Left lung (tissue), 10 donors: ENCODE data around the gene CSK. TPM values are rescaled to one million over a fixed set of nuclear protein-coding genes. Genes with fewer than 3 reads are reported as not detected.

Experiments used
- ATAC-seq: fragments of 200-7000 bp; cut with Tn5 transposase; one replicate; pipeline ENCODE4 v1.9.1; 2020; ENCODE audit warnings: moderate library complexity
- DNase-seq, 4 donors: peaks; one replicate each; pipeline ENCODE4 v3.0.0-alpha.2; 2013 to 2020
- H3K27ac ChIP-seq, 2 donors: fragments of 200-600 bp; sonication (generic) in 1 of 2; one replicate each; pipeline versions ENCODE4 v1.5.0 to v1.8.0; 2020 to 2021
- H3K27me3 ChIP-seq, 2 donors: fragments of 200-600 bp; sonication (generic) in 1 of 2; one replicate each; pipeline versions ENCODE4 v1.5.0 to v1.8.0; 2020 to 2021
- H3K36me3 ChIP-seq, 2 donors: fragments of 200-600 bp; sonication (generic) in 1 of 2; one replicate each; pipeline versions ENCODE4 v1.5.0 to v1.8.0; 2020 to 2021
- H3K4me1 ChIP-seq, 2 donors: fragments of 200-600 bp; one replicate each; pipeline ENCODE4 v1.8.0; 2021
- H3K4me3 ChIP-seq, 2 donors: fragments of 200-600 bp; sonication (generic) in 1 of 2; one replicate each; pipeline versions ENCODE4 v1.5.0 to v1.8.0; 2020 to 2021; ENCODE audit warnings: mild to moderate bottlenecking in 1 of 2
- H3K9me3 ChIP-seq, 2 donors: fragments of 200-600 bp; sonication (generic) in 1 of 2; one replicate each; pipeline versions ENCODE4 v1.5.0 to v1.8.0; 2020 to 2021
- CTCF ChIP-seq, 2 donors: fragments of 200-600 bp; sonication (generic) in 1 of 2; IDR thresholded peaks; one replicate each; pipeline versions ENCODE4 v1.5.0 to v1.8.0; 2021; ENCODE audit warnings: antibody characterized with exemption in 2 of 2
- intact Hi-C, 2 donors: fragments of 100-400 bp; cut with DNase I; formaldehyde crosslinking; loops; one replicate each; pipeline versions ENCODE4 v1.11.2 to v1.14.2; 2022
- polyA plus RNA-seq, 6 donors: library from polyadenylated mRNA; unstranded; fragments of 120-200 nt; gene quantifications; one replicate each; pipeline ENCODE4 v1.2.1, GENCODE V29; 2013; ENCODE audit not compliant: insufficient read length in 6 of 6
- total RNA-seq, 2 donors: library from RNA; stranded (reverse); fragmentation: NEBNext Ultra II Directional; extraction: Animal tissue kit (Norgen Biotek cat#: 25700); gene quantifications; one replicate each; pipeline ENCODE4 v1.2.1, GENCODE V29; 2021
- donor health status: DM: no; HTN: yes; CAD: no.
- donor health status: DM: no; HTN: no; CAD: no.

Gene CSK
- total and polyA plus RNA-seq, 8 donors: 41.5 to 101 (median 49.7) TPM

DNA sequence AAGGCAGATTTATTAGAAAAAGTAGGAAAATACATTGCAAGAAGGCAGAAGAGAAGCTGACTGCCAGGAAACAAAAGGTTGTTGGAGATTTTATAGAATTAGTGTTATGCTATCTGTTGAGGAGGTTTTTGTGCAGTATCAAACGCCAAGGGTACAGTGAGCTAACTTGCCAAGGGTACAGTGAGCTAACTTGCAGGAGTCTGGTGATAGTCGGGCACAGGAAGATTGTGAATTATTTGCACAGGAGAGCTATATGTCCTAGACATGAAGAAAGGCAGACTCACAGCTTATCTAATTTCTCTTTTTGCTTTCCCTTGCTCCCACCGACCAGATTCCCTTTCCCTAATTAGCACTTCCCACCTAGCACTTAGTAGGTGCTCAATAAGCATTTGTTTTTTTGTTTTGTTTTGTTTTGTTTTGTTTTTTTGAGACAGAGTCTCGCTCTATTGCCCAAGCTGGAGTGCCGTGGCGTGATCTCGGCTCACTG lies 2.7 kb upstream of the CSK start:
- Histone ChIP-seq H3K4me3 (no peak overlapping the region), H3K27ac (peak overlapping the region in 1 of 2 donors; percentile 91), H3K4me1 (peaks cover 30 to 89% of the 10 kb centered on the region in 2 donors), H3K36me3 (no peaks in the 10 kb centered on the region), H3K27me3 (no peaks in the 10 kb centered on the region), H3K9me3 (no peaks in the 10 kb centered on the region)
- DNase-seq: peak in 1 of 4 donors; percentile 74
- no peak for ATAC-seq
- intact Hi-C loops: no loop called here
- no peak for TF ChIP-seq CTCF (IDR thresholded peaks at IDR 0.05)

DNA sequence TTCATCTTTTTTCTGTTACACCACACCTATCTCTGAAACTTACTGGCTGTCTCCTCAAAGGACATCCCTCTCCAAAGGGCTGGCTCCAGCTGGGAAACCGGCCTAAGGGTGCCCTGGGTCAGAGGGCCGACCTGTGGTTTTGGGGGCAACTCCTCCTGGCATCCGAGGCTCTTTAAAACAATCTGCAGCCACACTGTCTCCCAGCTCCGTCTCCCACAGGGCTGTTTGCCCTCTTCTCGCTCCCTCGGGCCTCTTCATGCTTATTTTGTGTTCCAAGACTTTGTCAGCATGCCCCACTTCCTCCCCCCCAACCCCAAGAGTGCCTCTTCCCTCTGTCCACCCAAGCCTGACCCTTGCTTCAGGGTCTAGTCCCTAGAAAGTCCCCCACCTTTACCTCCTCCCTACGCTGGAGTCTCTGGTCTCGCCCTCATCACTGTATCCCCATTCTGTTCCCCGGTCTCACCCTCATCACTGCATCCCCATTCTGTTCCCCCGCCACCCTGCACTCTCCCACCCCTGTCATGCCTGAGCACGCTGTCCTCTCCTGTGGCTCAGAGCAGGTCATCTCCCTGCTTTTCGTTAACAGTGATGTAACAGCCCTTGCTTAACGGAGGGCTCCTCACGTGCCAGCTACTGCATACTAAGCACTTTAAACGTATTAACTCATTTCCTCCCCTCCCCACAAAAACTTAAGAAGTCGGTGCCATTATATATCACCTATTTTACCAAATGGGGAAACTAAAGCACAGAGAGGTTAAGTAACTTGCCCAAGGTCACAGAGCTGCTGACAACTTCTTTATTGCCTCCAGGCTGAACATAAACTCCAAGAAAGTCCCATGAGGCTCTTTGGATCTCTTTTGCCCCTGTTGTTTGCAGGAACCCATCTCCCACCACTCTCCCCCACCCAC lies 1.1 kb upstream of the CSK start:
- intact Hi-C loops: no loop called here
- peak in 2 of 4 donors; percentile 68 to 78 for DNase-seq
- no peaks in the 10 kb centered on the region for H3K27me3 ChIP-seq
- TF ChIP-seq CTCF (IDR thresholded peaks at IDR 0.05): no peak
- H3K27ac ChIP-seq: peak overlapping the region in 1 of 2 donors; percentile 91
- peaks cover 40 to 89% of the 10 kb centered on the region in 2 donors for H3K4me1 ChIP-seq
- no peaks in the 10 kb centered on the region for H3K9me3 ChIP-seq
- no peaks in the 10 kb centered on the region for H3K36me3 ChIP-seq
- H3K4me3 ChIP-seq: peak overlapping the region in 1 of 2 donors; percentile 85
- ATAC-seq: peak; percentile 3

DNA sequence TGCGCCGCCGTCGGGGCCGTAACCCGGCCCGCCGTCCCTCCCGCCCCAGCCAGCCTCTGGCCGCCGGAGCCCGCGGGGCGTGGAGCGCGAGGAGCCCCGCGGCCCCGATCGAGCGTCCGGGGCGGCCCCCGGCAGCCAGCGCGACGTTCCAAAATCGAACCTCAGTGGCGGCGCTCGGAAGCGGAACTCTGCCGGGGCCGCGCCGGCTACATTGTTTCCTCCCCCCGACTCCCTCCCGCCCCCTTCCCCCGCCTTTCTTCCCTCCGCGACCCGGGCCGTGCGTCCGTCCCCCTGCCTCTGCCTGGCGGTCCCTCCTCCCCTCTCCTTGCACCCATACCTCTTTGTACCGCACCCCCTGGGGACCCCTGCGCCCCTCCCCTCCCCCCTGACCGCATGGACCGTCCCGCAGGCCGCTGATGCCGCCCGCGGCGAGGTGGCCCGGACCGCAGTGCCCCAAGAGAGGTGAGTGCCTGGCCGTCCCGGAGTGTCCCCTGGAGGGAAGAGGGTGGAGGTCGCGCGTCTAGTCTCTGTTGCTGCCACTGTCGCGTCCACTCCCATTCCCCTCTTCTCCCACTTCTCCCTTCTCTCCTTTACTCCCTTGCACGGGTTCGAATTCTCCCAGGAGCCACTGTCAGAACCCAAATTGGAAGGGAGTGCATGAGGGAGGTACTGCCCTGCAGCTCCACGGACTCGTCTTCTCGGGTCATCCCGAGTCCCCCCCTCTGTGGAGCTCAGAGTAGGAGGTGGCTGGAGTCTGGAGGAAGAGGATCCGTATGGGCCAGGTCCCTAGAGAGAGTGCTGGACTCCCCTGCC lies 585 bp downstream of the CSK start:
- peak overlapping the region; percentile 84 to 91 for H3K27ac ChIP-seq
- no peaks in the 10 kb centered on the region for H3K27me3 ChIP-seq
- intact Hi-C loops: no loop called here
- peaks cover 46 to 87% of the 10 kb centered on the region in 2 donors for H3K4me1 ChIP-seq
- no peak for TF ChIP-seq CTCF (IDR thresholded peaks at IDR 0.05)
- peak overlapping the region; percentile 65 to 85 for H3K4me3 ChIP-seq
- ATAC-seq (peak; percentile 15), DNase-seq (peak in 2 of 4 donors; percentile 55 to 92)
- H3K36me3 ChIP-seq: no peaks in the 10 kb centered on the region
- H3K9me3 ChIP-seq: no peaks in the 10 kb centered on the region

DNA sequence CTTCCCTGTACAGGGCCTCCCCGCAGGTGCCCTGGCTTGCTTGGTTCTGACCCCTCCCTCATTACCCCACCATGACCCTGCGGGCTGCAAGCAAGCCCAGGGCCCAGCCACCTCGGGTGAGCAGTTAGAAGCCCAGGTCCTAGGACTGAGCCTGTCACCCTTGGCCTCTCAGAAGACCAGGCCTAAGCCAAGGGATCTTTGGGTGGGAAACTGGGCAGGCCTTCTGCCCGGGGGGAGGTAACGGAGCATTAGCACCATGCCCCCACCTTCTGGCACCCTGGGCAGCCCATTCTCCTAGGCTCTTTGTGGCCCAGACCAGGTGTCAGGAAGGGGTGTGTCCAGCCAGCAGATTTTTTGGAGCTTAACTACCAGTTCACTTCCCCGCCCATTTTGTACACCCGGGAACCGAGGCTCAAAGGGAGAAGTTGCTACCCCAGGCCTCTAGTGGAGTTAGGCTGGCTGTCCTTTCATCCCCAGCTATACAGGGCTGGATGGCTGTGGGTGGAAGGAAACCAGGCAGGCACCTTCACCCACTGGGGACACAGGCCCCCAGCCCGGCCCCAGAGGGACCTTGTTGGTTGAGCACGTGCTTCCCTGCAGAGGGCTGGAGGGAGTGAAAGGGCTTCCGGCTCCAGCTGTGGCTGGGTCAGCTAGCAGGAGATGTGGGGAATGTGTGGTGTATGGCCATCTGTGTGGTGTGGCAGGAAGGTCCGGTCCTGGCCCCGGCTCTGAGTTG lies 1.4 kb downstream of the CSK start:
- ATAC-seq: peak; percentile 8

More for the DNA sequence above, 1.4 kb downstream of the CSK start:
- no peak for TF ChIP-seq CTCF (IDR thresholded peaks at IDR 0.05)
- peaks cover 42 to 87% of the 10 kb centered on the region in 2 donors for H3K4me1 ChIP-seq
- peak overlapping the region; percentile 65 to 85 for H3K4me3 ChIP-seq
- H3K27me3 ChIP-seq: no peaks in the 10 kb centered on the region
- peak overlapping the region; percentile 84 to 91 for H3K27ac ChIP-seq
- intact Hi-C loops: no loop called here
- DNase-seq: no peak
- H3K9me3 ChIP-seq: no peaks in the 10 kb centered on the region
- H3K36me3 ChIP-seq: no peaks in the 10 kb centered on the region
